ENCODE results near the gene NOTCH4. TPM values are rescaled to one million over a fixed set of nuclear protein-coding genes. Genes with fewer than 3 reads are reported as not detected.

The NOTCH4 gene
- total RNA-seq, 2 donors from 2014 or later = 2.9 to 3.7 TPM

DNA sequence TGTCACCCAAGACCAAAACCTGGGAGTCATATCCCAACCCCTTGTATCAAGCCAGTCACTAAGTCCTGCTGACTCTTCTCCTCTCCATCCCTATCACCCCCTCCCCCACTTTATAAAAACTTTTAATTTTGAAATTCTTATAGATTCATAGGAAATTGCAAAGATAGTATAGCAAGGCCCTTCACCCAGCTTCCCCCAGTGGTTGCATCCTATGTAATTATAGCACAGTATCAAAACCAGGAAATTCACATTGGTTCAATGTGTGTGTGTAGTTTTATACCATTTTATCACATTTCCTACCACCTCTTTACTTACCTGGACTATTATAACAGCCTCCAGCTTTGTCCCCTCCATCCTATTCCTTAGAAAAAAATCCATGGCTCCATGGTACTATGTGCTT is 65.8 kb downstream of the NOTCH4 start:
- no peak overlapping the region for H3K9ac ChIP-seq (ENCODE audit: low read depth in 2 of 2, low read length in 2 of 2)
- H3K27ac ChIP-seq = no peak overlapping the region
- H3K4me3 ChIP-seq = no peak overlapping the region
- no peak for TF ChIP-seq CTCF (IDR thresholded peaks at IDR 0.05)
- no peaks in the 10 kb centered on the region for H3K27me3 ChIP-seq
- intact Hi-C loops (cut with DNase I) = loop anchor here (5.0 kb wide), 1 partner anchor 41 kb away; no protein-coding TSS in a partner anchor
- no peaks in the 10 kb centered on the region for H3K36me3 ChIP-seq
- no peaks in the 10 kb centered on the region for H3K9me3 ChIP-seq
- peaks cover 4% of the 10 kb centered on the region for H3K4me1 ChIP-seq
- DNase-seq = no peak

GRCh38 chr6:32156891-32157290 is 67.0 kb downstream of the NOTCH4 start:
- no peaks in the 10 kb centered on the region for H3K9me3 ChIP-seq
- no peak overlapping the region for H3K4me3 ChIP-seq
- H3K27ac ChIP-seq = no peak overlapping the region
- H3K27me3 ChIP-seq = no peaks in the 10 kb centered on the region
- intact Hi-C loops (cut with DNase I) = loop anchor here (5.0 kb wide), 1 partner anchor 40 kb away; no protein-coding TSS in a partner anchor
- H3K4me1 ChIP-seq = peaks cover 4% of the 10 kb centered on the region
- DNase-seq = no peak
- no peak overlapping the region for H3K9ac ChIP-seq (ENCODE audit: low read depth in 2 of 2, low read length in 2 of 2)
- no peak for TF ChIP-seq CTCF (IDR thresholded peaks at IDR 0.05)
- no peaks in the 10 kb centered on the region for H3K36me3 ChIP-seq

GRCh38 chr6:32154514-32155161 is 69.2 kb downstream of the NOTCH4 start:
- Histone ChIP-seq H3K9ac (ENCODE audit: low read depth in 2 of 2, low read length in 2 of 2) (peak overlapping the region; percentile 68 to 98), H3K27me3 (no peaks in the 10 kb centered on the region), H3K4me3 (peak overlapping the region; percentile 60), H3K36me3 (no peaks in the 10 kb centered on the region), H3K9me3 (no peaks in the 10 kb centered on the region), H3K4me1 (peaks cover 4% of the 10 kb centered on the region), H3K27ac (peak overlapping the region; percentile 68)
- peak; percentile 84 for DNase-seq
- TF ChIP-seq CTCF (IDR thresholded peaks at IDR 0.05) = peak; percentile 44
- intact Hi-C loops (cut with DNase I) = loop anchor here (5.0 kb wide), 1 partner anchor 37 kb away; no protein-coding TSS in a partner anchor

GRCh38 chr6:32153564-32154513 is 70.0 kb downstream of the NOTCH4 start, which contains the start of gene PPT2:
TSS of gene PPT2 (plus strand) at chr6:32154141. CDS start at chr6:32154595, 454 bp downstream.
- Histone ChIP-seq H3K4me3 (peak within 1 kb of the TSS; percentile 60), H3K4me1 (peaks cover 4% of the 10 kb centered on the region), H3K36me3 (no peaks in the 10 kb centered on the region), H3K27ac (peak within 1 kb of the TSS; percentile 68), H3K9me3 (no peaks in the 10 kb centered on the region), H3K27me3 (no peaks in the 10 kb centered on the region), H3K9ac (ENCODE audit: low read depth in 2 of 2, low read length in 2 of 2) (peak within 1 kb of the TSS; percentile 68 to 98)
- no peak for TF ChIP-seq CTCF (IDR thresholded peaks at IDR 0.05)
- intact Hi-C loops (cut with DNase I) = no loop called here
- DNase-seq = peak; percentile 84

- DNase-seq = peak; percentile 46
- Histone ChIP-seq H3K4me3 (peak overlapping the region; percentile 60), H3K9ac (ENCODE audit: low read depth in 2 of 2, low read length in 2 of 2) (peak overlapping the region; percentile 68 to 98)
Measured at GRCh38 chr6:32152769-32153563, 70.9 kb downstream of the NOTCH4 start.

More at GRCh38 chr6:32152769-32153563, 70.9 kb downstream of the NOTCH4 start:
- Histone ChIP-seq H3K9me3 (no peaks in the 10 kb centered on the region), H3K36me3 (no peaks in the 10 kb centered on the region), H3K4me1 (peaks cover 4% of the 10 kb centered on the region), H3K27me3 (no peaks in the 10 kb centered on the region), H3K27ac (peak overlapping the region; percentile 68)
- intact Hi-C loops (cut with DNase I) = no loop called here
- no peak for TF ChIP-seq CTCF (IDR thresholded peaks at IDR 0.05)
